HEK293T (cell line): ENCODE results near the gene AP2B1.

Experiments
- CTCF ChIA-PET: fragments of 350-600 bp; formaldehyde crosslinking; extraction: SDS; loops from one replicate; lab custom pipeline; 2021; ENCODE audit warnings: antibody characterized with exemption, inconsistent platforms; lab: Yijun Ruan, JAX
- POLR2A ChIA-PET: fragments of 350-600 bp; formaldehyde crosslinking; extraction: SDS; loops from one replicate; lab custom pipeline; 2020; ENCODE audit warnings: antibody characterized with exemption, inconsistent platforms; lab: Yijun Ruan, JAX
- DNase-seq: peaks from one replicate; pipeline ENCODE4 v3.0.0; 2012; ENCODE audit warnings: mixed read lengths; ENCODE audit errors: extremely low spot score
- ARNT ChIP-seq: fragments of 450-650 bp; IDR thresholded peaks from 2 replicates; pipeline ENCODE4 v1.6.1; 2017; ENCODE audit warnings: mild to moderate bottlenecking
- BHLHE40 ChIP-seq: fragments of 450-650 bp; IDR thresholded peaks from 2 replicates; pipeline ENCODE4 v1.6.1; 2016; ENCODE audit warnings: mild to moderate bottlenecking, moderate library complexity, borderline replicate concordance
- CTBP1 ChIP-seq: fragments of 450-650 bp; IDR thresholded peaks from 2 replicates; pipeline ENCODE4 v1.6.1; 2016; ENCODE audit warnings: borderline replicate concordance
- ELF4 ChIP-seq: fragments of 450-650 bp; IDR thresholded peaks from 2 replicates; pipeline ENCODE4 v1.6.1; 2017; ENCODE audit warnings: antibody characterized with exemption
- FOXA1 ChIP-seq: fragments of 450-650 bp; IDR thresholded peaks from 2 replicates; pipeline ENCODE4 v1.6.1; 2016; ENCODE audit warnings: mild to moderate bottlenecking
- FOXK2 ChIP-seq: fragments of 450-650 bp; IDR thresholded peaks from 2 replicates; pipeline ENCODE4 v1.6.1; 2016; ENCODE audit warnings: mild to moderate bottlenecking
- FOXM1 ChIP-seq: fragments of 450-650 bp; IDR thresholded peaks from 2 replicates; pipeline ENCODE4 v1.6.1; 2017; ENCODE audit warnings: mild to moderate bottlenecking, borderline replicate concordance
- HDGF ChIP-seq: fragments of 450-650 bp; IDR thresholded peaks from 2 replicates; pipeline ENCODE4 v1.6.1; 2017; ENCODE audit warnings: antibody characterized with exemption, borderline replicate concordance
- L3MBTL2 ChIP-seq: fragments of 450-650 bp; conservative IDR thresholded peaks from 2 replicates; pipeline ENCODE4 v1.6.1; 2016; ENCODE audit warnings: mild to moderate bottlenecking
- LEF1 ChIP-seq: fragments of 450-650 bp; IDR thresholded peaks from 2 replicates; pipeline ENCODE4 v1.6.1; 2017; ENCODE audit warnings: mild to moderate bottlenecking, borderline replicate concordance
- NFRKB ChIP-seq: fragments of 450-650 bp; IDR thresholded peaks from 2 replicates; pipeline ENCODE4 v1.6.1; 2016; ENCODE audit warnings: mild to moderate bottlenecking, moderate library complexity
- SP1 ChIP-seq: fragments of 450-650 bp; IDR thresholded peaks from 2 replicates; pipeline ENCODE4 v1.6.1; 2017
- SUZ12 ChIP-seq: fragments of 450-650 bp; IDR thresholded peaks from 2 replicates; pipeline ENCODE4 v1.6.1; 2016; ENCODE audit warnings: mild to moderate bottlenecking
- TARDBP ChIP-seq: fragments of 450-650 bp; IDR thresholded peaks from 2 replicates; pipeline ENCODE4 v1.6.1; 2016
- ZNF384 ChIP-seq: fragments of 450-650 bp; IDR thresholded peaks from 2 replicates; pipeline ENCODE4 v1.6.1; 2016
- TF ChIP-seq, protein P1 (sequence below): fragments of 450-650 bp; IDR thresholded peaks from 2 replicates; pipeline ENCODE4 v1.6.1; 2016

The AP2B1 gene

DNA sequence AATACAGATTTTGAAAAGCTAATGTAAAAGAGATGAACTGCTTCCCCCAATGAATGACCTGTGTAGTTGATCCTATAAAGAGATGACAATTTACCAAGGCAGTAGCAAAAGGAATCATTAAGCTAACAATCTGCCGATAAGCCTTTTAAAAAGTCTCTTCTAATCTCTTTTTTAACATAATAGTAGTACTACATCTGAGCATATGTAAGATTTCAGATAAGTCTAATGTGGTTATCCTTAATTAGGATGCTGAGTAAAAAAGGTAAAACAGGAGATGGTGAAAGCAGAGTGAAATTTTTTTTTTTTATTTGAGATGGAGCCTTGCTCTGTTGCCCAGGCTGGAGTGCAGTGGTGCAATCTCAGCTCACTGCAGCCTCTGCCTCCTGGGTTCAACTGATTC, 118.1 kb downstream of the AP2B1 start:
- ChIA-PET CTCF (interaction anchor here (0.9 kb wide), 1 partner anchor 13 kb away, joined by 3 read pairs; no protein-coding TSS in a partner anchor), POLR2A (interaction anchor here (1.0 kb wide), 1 partner anchor 126 kb away, joined by 3 read pairs; no protein-coding TSS in a partner anchor)
- no peak for TF ChIP-seq ELF4
- no peak for TF ChIP-seq FOXM1
- no peak for TF ChIP-seq NFRKB
- TF ChIP-seq FOXK2: no peak
- TF ChIP-seq L3MBTL2: no peak
- no peak for TF ChIP-seq CTBP1
- TF ChIP-seq HDGF: no peak
- TF ChIP-seq LEF1: no peak
- TF ChIP-seq BHLHE40: no peak
- TF ChIP-seq TARDBP: no peak
- no peak for TF ChIP-seq ARNT
- TF ChIP-seq ZNF384: no peak
- no peak for DNase-seq

DNA sequence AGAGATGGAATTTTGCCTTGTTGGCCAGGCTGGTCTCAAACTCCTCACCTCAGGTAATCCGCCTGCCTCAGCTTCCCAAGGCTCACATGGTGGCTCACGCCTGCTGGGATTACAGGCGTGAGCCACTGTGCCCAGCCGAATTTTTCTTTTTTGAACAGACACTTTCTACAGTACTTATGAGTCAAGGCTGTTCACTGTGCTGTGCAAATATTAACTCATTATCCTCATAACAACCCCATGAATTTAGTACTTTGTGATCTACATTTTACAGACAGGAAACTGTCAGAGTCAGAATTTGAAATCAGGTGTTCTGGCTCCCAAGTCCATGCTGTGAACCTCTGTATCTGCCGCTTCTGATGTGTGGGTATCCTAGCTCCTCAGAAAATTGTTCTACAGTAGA, 118.6 kb downstream of the AP2B1 start:
- DNase-seq: no peak
- POLR2A ChIA-PET: interaction anchor here (1.0 kb wide), 1 partner anchor 126 kb away, joined by 3 read pairs; no protein-coding TSS in a partner anchor
- TF ChIP-seq ELF4 (no peak), TARDBP (no peak), NFRKB (no peak), CTBP1 (no peak), SP1 (no peak), FOXK2 (no peak), LEF1 (no peak), L3MBTL2 (no peak), ARNT (no peak), SUZ12 (no peak)
- CTCF ChIA-PET: interaction anchor here (0.9 kb wide), 1 partner anchor 13 kb away, joined by 3 read pairs; no protein-coding TSS in a partner anchor

DNA sequence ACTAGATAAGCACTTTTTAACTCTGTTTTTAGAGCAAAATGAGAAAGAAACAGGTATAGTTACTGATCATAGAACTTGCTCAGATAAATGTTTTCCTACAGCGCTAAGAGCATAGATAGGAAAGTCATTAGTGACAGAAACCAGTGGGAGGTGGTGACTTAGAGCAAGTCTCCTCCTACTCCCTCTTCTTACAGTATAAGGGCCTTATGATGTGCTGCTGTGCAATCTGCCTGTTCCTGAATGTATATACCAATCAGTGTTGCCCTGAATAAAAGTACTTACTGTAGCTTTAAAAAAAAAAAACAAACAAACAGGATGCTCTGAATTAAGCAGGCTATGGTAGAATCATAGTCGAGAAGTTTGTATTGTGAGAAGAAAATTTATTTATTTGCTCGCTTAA, 121.0 kb downstream of the AP2B1 start:
- POLR2A ChIA-PET: no interaction called here

DNA sequence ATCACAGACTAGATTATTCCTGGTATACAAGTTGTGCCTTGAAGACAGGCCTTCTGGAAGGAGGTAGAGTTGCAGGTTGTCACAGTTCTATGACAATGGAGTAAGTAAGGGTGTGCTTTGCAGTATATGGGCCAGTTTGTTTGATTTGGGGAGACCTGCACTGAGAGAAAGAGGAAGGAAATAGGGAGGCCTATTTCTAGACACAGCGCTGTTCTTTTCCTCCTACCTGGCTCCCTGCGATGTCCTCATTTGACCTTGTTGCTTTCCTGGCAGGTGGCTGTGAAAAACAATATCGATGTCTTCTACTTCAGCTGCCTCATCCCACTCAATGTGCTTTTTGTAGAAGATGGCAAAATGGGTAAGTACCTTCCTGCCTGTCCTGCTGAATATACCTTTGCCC, 121.8 kb downstream of the AP2B1 start:
- no peak for TF ChIP-seq NFRKB
- TF ChIP-seq LEF1: no peak
- TF ChIP-seq BHLHE40: no peak
- TF ChIP-seq CTBP1: no peak
- no peak for TF ChIP-seq ZNF384
- no peak for TF ChIP-seq SUZ12
- no peak for TF ChIP-seq SP1
- TF ChIP-seq FOXK2: no peak
- no peak for TF ChIP-seq L3MBTL2
- no peak for TF ChIP-seq FOXM1
- no peak for TF ChIP-seq ARNT
- no peak for TF ChIP-seq ELF4
- no peak for TF ChIP-seq FOXA1
- no peak for TF ChIP-seq HDGF
- TF ChIP-seq, protein P1, sequence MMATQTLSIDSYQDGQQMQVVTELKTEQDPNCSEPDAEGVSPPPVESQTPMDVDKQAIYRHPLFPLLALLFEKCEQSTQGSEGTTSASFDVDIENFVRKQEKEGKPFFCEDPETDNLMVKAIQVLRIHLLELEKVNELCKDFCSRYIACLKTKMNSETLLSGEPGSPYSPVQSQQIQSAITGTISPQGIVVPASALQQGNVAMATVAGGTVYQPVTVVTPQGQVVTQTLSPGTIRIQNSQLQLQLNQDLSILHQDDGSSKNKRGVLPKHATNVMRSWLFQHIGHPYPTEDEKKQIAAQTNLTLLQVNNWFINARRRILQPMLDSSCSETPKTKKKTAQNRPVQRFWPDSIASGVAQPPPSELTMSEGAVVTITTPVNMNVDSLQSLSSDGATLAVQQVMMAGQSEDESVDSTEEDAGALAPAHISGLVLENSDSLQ: no peak
- no peak for TF ChIP-seq TARDBP
- POLR2A ChIA-PET: no interaction called here
- CTCF ChIA-PET: no interaction called here
- DNase-seq: no peak

More for the DNA sequence above, 121.0 kb downstream of the AP2B1 start:
- CTCF ChIA-PET: interaction anchor here (0.6 kb wide), 1 partner anchor 55 kb away, joined by 4 read pairs; no protein-coding TSS in a partner anchor
- DNase-seq: no peak
- no peak for TF ChIP-seq LEF1
- no peak for TF ChIP-seq ELF4
- TF ChIP-seq HDGF: no peak
- no peak for TF ChIP-seq SP1
- TF ChIP-seq SUZ12: no peak
- TF ChIP-seq FOXM1: no peak
- TF ChIP-seq TARDBP: no peak
- no peak for TF ChIP-seq CTBP1
- TF ChIP-seq ZNF384: no peak
- TF ChIP-seq, protein P1: no peak
- no peak for TF ChIP-seq BHLHE40
- no peak for TF ChIP-seq FOXK2
- no peak for TF ChIP-seq NFRKB

DNA sequence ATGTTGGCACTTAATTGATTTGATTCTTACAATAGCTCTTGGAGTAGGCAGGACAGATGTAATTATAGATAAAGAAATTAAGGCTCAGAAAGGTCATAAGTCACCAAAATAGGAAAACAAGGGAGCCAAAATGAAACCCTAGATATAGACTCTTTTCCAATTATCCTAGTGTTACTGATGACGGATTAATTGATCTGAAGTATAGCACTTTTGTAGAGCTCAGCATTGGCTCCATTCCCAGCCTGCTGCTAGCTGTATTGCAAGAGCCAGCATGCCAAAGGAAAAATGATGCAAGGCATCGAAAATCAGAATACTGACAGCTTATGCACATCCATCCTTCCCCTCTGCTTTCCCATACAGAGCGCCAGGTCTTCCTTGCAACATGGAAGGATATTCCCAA, 122.8 kb downstream of the AP2B1 start:
- no peak for TF ChIP-seq FOXM1
- no peak for TF ChIP-seq CTBP1
- no peak for TF ChIP-seq SP1
- no peak for TF ChIP-seq ZNF384
- TF ChIP-seq HDGF: no peak
- no peak for TF ChIP-seq NFRKB
- ChIA-PET POLR2A (no interaction called here), CTCF (interaction anchor here (0.7 kb wide), 1 partner anchor 1853 kb away, joined by 4 read pairs; no protein-coding TSS in a partner anchor)
- no peak for DNase-seq

DNA sequence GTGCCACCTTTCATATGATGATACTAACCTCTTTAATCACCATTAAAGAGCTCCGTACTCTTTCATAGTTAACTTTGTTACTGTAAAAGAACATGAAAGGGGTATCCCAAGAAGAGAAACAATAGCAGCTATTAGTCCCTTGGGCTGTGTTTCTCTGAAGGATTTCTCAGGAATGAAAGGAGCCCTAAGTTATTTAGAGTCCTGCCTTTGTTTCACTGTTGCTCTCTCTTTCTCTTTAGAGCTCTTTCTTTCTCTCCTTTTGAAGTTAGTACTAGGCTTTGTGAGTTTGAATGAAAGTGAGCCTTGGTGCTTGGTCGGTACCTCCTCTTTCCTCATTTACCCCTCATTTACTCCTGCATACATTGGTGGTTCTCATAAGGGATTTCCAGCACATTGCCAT, 123.8 kb downstream of the AP2B1 start:
- POLR2A ChIA-PET: no interaction called here
- DNase-seq: no peak
- CTCF ChIA-PET: no interaction called here
- TF ChIP-seq FOXA1 (no peak), SP1 (no peak), NFRKB (no peak), BHLHE40 (no peak), ARNT (no peak), ZNF384 (no peak), TARDBP (no peak), LEF1 (no peak), HDGF (no peak), L3MBTL2 (no peak), CTBP1 (no peak), FOXM1 (no peak), SUZ12 (no peak), ELF4 (no peak), FOXK2 (no peak)
- TF ChIP-seq, protein P1: no peak
